ENCODE results near the gene FBXL4. TPM values are rescaled to one million over a fixed set of nuclear protein-coding genes. Genes with fewer than 3 reads are reported as not detected.

The FBXL4 gene
- total and polyA plus RNA-seq, 2 of the 8 experiments (the other 6 are each of a cell fraction or from before 2014, with no cell fraction given), result 6.9 to 13.8 TPM

DNA sequence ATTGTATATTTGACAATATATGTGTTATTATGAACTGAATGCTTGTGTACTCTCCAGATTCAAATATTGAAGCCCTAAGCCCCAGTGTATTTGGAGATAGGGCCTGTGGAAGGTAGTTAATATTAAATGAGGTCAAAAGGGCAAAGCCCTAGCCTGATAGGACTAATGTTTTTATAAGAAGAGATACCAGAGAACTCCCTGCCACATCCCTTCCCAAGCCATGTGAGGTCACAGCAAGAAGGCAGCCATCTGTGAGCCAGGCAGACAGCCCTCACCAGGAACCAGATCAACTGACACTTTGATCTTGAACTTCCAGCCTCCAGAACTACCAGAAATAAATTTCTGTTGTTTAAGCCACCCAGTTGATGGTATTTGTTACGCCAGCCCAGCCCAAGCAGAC, 36.4 kb upstream of the FBXL4 start (continued):
- no peak for TF ChIP-seq NANOG (IDR thresholded peaks at IDR 0.05; ENCODE audit: insufficient read depth, low read depth, low read length, poor library complexity, severe bottlenecking)
- no peak for TF ChIP-seq CBX8 (IDR thresholded peaks at IDR 0.05; ENCODE audit: borderline replicate concordance, low read depth, low read length)

All from H1 (cell line).